HG02852 (cell line): Measurements from ENCODE around the gene MRPL16.
"Not testable (repeated sequence)": the region's sequence is repeated elsewhere in the genome, so short reads cannot be mapped to it uniquely, and the experiment has no call there.

Experiments used
- ATAC-seq: cut with Tn5 transposase; IDR thresholded peaks from one replicate; pipeline ENCODE4 v1.9.1; 2021; ENCODE audit warnings: mild to moderate bottlenecking, moderate library complexity; ENCODE audit not compliant: unreplicated experiment

Gene MRPL16

GRCh38 chr11:59813364-59813763, 2.8 kb upstream of the MRPL16 start:
- no peak for ATAC-seq

GRCh38 chr11:59812220-59812619, 1.6 kb upstream of the MRPL16 start:
- no peak for ATAC-seq

- no peak for ATAC-seq
Measured at GRCh38 chr11:59810911-59811259, 307 bp upstream of the MRPL16 start.

GRCh38 chr11:59807047-59807610, 3.4 kb downstream of the MRPL16 start:
- no peak for ATAC-seq

- no peak for ATAC-seq
Measured at GRCh38 chr11:59804061-59804460, 6.5 kb downstream of the MRPL16 start.

- ATAC-seq, result no peak
Measured at GRCh38 chr11:59802639-59803176, 7.9 kb downstream of the MRPL16 start.

GRCh38 chr11:59801981-59802638, 8.5 kb downstream of the MRPL16 start:
- no peak for ATAC-seq

- ATAC-seq, result no peak
Measured at GRCh38 chr11:59801160-59801706, 9.3 kb downstream of the MRPL16 start.

- ATAC-seq, result no peak
Measured at GRCh38 chr11:59800390-59801025, 10.1 kb downstream of the MRPL16 start.

GRCh38 chr11:59794417-59794816, 16.2 kb downstream of the MRPL16 start:
- ATAC-seq, result no peak

- ATAC-seq, result no peak
Measured at GRCh38 chr11:59792507-59792906, 18.1 kb downstream of the MRPL16 start.

- no peak for ATAC-seq
Measured at GRCh38 chr11:59791639-59792038, 18.9 kb downstream of the MRPL16 start.

GRCh38 chr11:59787816-59788215, 22.8 kb downstream of the MRPL16 start:
- no peak for ATAC-seq

GRCh38 chr11:59787255-59787588, 23.4 kb downstream of the MRPL16 start:
- ATAC-seq, result no peak

- no peak for ATAC-seq
Measured at GRCh38 chr11:59785818-59786217, 24.8 kb downstream of the MRPL16 start.

- ATAC-seq, result not testable (repeated sequence)
Measured at GRCh38 chr11:59784441-59784840, 26.1 kb downstream of the MRPL16 start.

GRCh38 chr11:59783632-59784090, 26.9 kb downstream of the MRPL16 start:
- no peak for ATAC-seq

- ATAC-seq, result no peak
Measured at GRCh38 chr11:59782080-59782479, 28.5 kb downstream of the MRPL16 start.

- ATAC-seq, result no peak
Measured at GRCh38 chr11:59779487-59779886, 31.1 kb downstream of the MRPL16 start.

GRCh38 chr11:59778122-59778521, 32.5 kb downstream of the MRPL16 start:
- ATAC-seq, result no peak

GRCh38 chr11:59777104-59777503, 33.5 kb downstream of the MRPL16 start:
- no peak for ATAC-seq
